Transverse colon (tissue), 4 donors: ENCODE data around the gene TWIST1. TPM values are rescaled to one million over a fixed set of nuclear protein-coding genes. Genes with fewer than 3 reads are reported as not detected.
A peak's percentile ranks its signal among the peaks of the same experiment; 100 is the strongest.

Experiments
- DNase-seq: peaks from one replicate; pipeline ENCODE4 v3.0.0-alpha.2; 2019
- H3K27ac ChIP-seq, 4 donors: fragments of 200-600 bp; sonication (generic); 2 replicates each; pipeline ENCODE4 v1.5.1; 2016 to 2018; ENCODE audit warnings: inconsistent platforms in 4 of 4
- H3K27me3 ChIP-seq: fragments of 200-600 bp; sonication (generic); 2 replicates; pipeline ENCODE4 v1.5.1; 2017; ENCODE audit warnings: inconsistent platforms
- H3K36me3 ChIP-seq, 4 donors: fragments of 200-600 bp; sonication (generic); 2 replicates each; pipeline ENCODE4 v1.5.1; 2017 to 2019; ENCODE audit warnings: inconsistent platforms in 4 of 4
- H3K4me1 ChIP-seq, 4 donors: fragments of 200-600 bp; sonication (generic); 2 replicates each; pipeline ENCODE4 v1.5.1; 2017 to 2020; ENCODE audit warnings: inconsistent platforms in 4 of 4
- H3K4me3 ChIP-seq, 4 donors: fragments of 200-600 bp; sonication (generic); 1 replicate in 1 of 4; 2 replicates in 3 of 4; pipeline versions ENCODE4 v1.5.1 to v1.6.1; 2017 to 2019; ENCODE audit warnings: inconsistent platforms in 4 of 4
- H3K9me3 ChIP-seq, 2 donors: fragments of 200-600 bp; sonication (generic); 2 replicates each; pipeline ENCODE4 v1.5.1; 2017 to 2019; ENCODE audit warnings: inconsistent platforms in 2 of 2
- CTCF ChIP-seq, 5 experiments: fragments of 200-600 bp in 3 of 5; fragments of 450-650 bp in 2 of 5; sonication (generic) in 3 of 5; IDR thresholded peaks; 1 replicate in 2 of 5; 2 replicates in 3 of 5; pipeline ENCODE4 v1.5.1; 2016 to 2017; ENCODE audit warnings: antibody characterized with exemption in 5 of 5, inconsistent platforms in 3 of 5, mild to moderate bottlenecking in 2 of 5, moderate library complexity in 1 of 5
- EP300 ChIP-seq: sonication (generic); formaldehyde crosslinking; IDR thresholded peaks from one replicate; pipeline ENCODE4 v1.6.1; 2017; ENCODE audit warnings: antibody characterized with exemption, low read depth
- POLR2A ChIP-seq: fragments of 450-650 bp; IDR thresholded peaks from one replicate; pipeline ENCODE4 v1.6.1; 2016; ENCODE audit warnings: antibody characterized with exemption, mild to moderate bottlenecking, moderate library complexity
- POLR2AphosphoS5 ChIP-seq, 3 donors: sonication (generic); formaldehyde crosslinking; IDR thresholded peaks; one replicate each; pipeline ENCODE4 v1.6.1; 2016; ENCODE audit warnings: antibody characterized with exemption in 3 of 3
- WGBS, 2 donors: methylation state at CpG; one replicate each; pipeline ENCODE4 v1.1.5; 2018; ENCODE audit warnings: low coverage in 1 of 2; 5-methylcytosine and 5-hydroxymethylcytosine counted together
- in situ Hi-C, 4 donors: fragments of 200-750 bp; cut with MboI; loops; one replicate each; pipeline versions ENCODE4 v1.15.0 to v1.15.1; 2017; ENCODE audit warnings: low sequenced_read_pairs in 3 of 4, low pct_ligation_motif_present in 1 of 4, low pct_unique_long_range_greater_than_20kb in 1 of 4
- intact Hi-C: fragments of 100-400 bp; cut with DNase I; formaldehyde crosslinking; loops from one replicate; pipeline ENCODE4 v1.15.1; 2023; ENCODE audit warnings: low total_unique reads
- total RNA-seq, 4 donors: library from RNA; depleted of rRNA; stranded (reverse); fragments of >200 nt; gene quantifications; one replicate each; pipeline ENCODE4 v1.1.0, GENCODE V29; 2016

The TWIST1 gene
- total RNA-seq, 4 donors from 2014 or later = 0.41 to 0.64 TPM; not detected in 2

- in situ Hi-C loops = no loop called here
- Histone ChIP-seq H3K4me1 (peaks cover 0 to 21% (median 5%) of the 10 kb centered on the region in 4 donors), H3K9me3 (no peaks in the 10 kb centered on the region), H3K4me3 (peak overlapping the region in 1 of 4 donors; percentile 50), H3K27ac (no peak overlapping the region), H3K27me3 (peaks cover 89% of the 10 kb centered on the region), H3K36me3 (no peaks in the 10 kb centered on the region)
- no peak for DNase-seq
- intact Hi-C loops = loop anchor here (1.0 to 2.0 kb wide), 2 partner anchors 18 to 31 kb away; no protein-coding TSS in a partner anchor
- TF ChIP-seq POLR2AphosphoS5 (IDR thresholded peaks at IDR 0.05) (no peak), POLR2A (no peak), EP300 (no peak)
- 0 to 17% methylated on average over 3 to 49 of the region's 49 CpGs for WGBS, 2 donors
These were observed 11.0 kb downstream of the TWIST1 start for GRCh38 chr7:19106241-19107080.

GRCh38 chr7:19105546-19105945 is 11.9 kb downstream of the TWIST1 start:
- H3K27ac ChIP-seq = no peak overlapping the region
- no peak for DNase-seq
- no peak overlapping the region for H3K4me3 ChIP-seq
- 23 to 30% methylated on average over 4 of the region's 4 CpGs for whole genome bisulfite sequencing, 2 donors
- no peaks in the 10 kb centered on the region for H3K36me3 ChIP-seq
- peaks cover 0 to 21% (median 5%) of the 10 kb centered on the region in 4 donors for H3K4me1 ChIP-seq
- no peaks in the 10 kb centered on the region for H3K9me3 ChIP-seq
- TF ChIP-seq POLR2AphosphoS5 (IDR thresholded peaks at IDR 0.05) (no peak), EP300 (no peak), POLR2A (no peak), CTCF (IDR thresholded peaks at IDR 0.05) (no peak)
- intact Hi-C loops = no loop called here
- in situ Hi-C loops = no loop called here
- H3K27me3 ChIP-seq = peaks cover 81% of the 10 kb centered on the region

- no peak for DNase-seq
- Histone ChIP-seq H3K4me1 (peaks cover 0 to 21% (median 5%) of the 10 kb centered on the region in 4 donors), H3K27me3 (peaks cover 79% of the 10 kb centered on the region), H3K27ac (no peak overlapping the region), H3K36me3 (no peaks in the 10 kb centered on the region), H3K4me3 (no peak overlapping the region), H3K9me3 (no peaks in the 10 kb centered on the region)
- in situ Hi-C loops (no loop called here), intact Hi-C loops (no loop called here)
- WGBS, 2 donors = 68 to 76% methylated on average over 2 to 4 of the region's 4 CpGs
- no peak for TF ChIP-seq POLR2AphosphoS5 (IDR thresholded peaks at IDR 0.05)
- no peak for TF ChIP-seq EP300
- no peak for TF ChIP-seq POLR2A
These were observed 12.6 kb downstream of the TWIST1 start for GRCh38 chr7:19104811-19105210.

- DNase-seq = no peak
- in situ Hi-C loops = no loop called here
- H3K4me1 ChIP-seq = peaks cover 0 to 16% (median 5%) of the 10 kb centered on the region in 4 donors
- intact Hi-C loops = no loop called here
- no peaks in the 10 kb centered on the region for H3K9me3 ChIP-seq
- WGBS, 2 donors = 76 to 86% methylated on average over 4 of the region's 4 CpGs
- TF ChIP-seq POLR2A = no peak
- TF ChIP-seq EP300 = no peak
- no peak for TF ChIP-seq CTCF (IDR thresholded peaks at IDR 0.05)
- peaks cover 64% of the 10 kb centered on the region for H3K27me3 ChIP-seq
- H3K36me3 ChIP-seq = no peaks in the 10 kb centered on the region
- no peak overlapping the region for H3K27ac ChIP-seq
- no peak overlapping the region for H3K4me3 ChIP-seq
These were observed 14.6 kb downstream of the TWIST1 start for GRCh38 chr7:19102884-19103283.

GRCh38 chr7:19101909-19102308 is 15.5 kb downstream of the TWIST1 start:
- Histone ChIP-seq H3K4me1 (peaks cover 0 to 7% (median 0%) of the 10 kb centered on the region in 4 donors), H3K36me3 (no peaks in the 10 kb centered on the region), H3K9me3 (no peaks in the 10 kb centered on the region), H3K4me3 (no peak overlapping the region), H3K27me3 (peaks cover 54% of the 10 kb centered on the region), H3K27ac (no peak overlapping the region)
- TF ChIP-seq POLR2A (no peak), CTCF (IDR thresholded peaks at IDR 0.05) (no peak), POLR2AphosphoS5 (IDR thresholded peaks at IDR 0.05) (no peak), EP300 (no peak)
- no peak for DNase-seq
- 71% methylated on average over 2 of the region's 2 CpGs; no CpG with 5 or more reads in 1 of the 2 donors for WGBS, 2 donors
- intact Hi-C loops = no loop called here
- in situ Hi-C loops = no loop called here
